Endothelial cell of umbilical vein (primary cell): Measurements from ENCODE around the gene ATP1A4. TPM values are rescaled to one million over a fixed set of nuclear protein-coding genes. Genes with fewer than 3 reads are reported as not detected.

ENCODE experiments used
- BruUV-seq: library from RNA; stranded (reverse); fragments of 400-500 nt; replicated peaks from 2 replicates; lab custom pipeline; 2021; lab: Mats Ljungman, UMichigan
- CTCF ChIA-PET: fragments of 300-600, 350-600 bp; sonication (Branson Sonifier 250); formaldehyde crosslinking; loops from one replicate; lab custom pipeline; 2021; ENCODE audit warnings: antibody characterized with exemption, inconsistent platforms; lab: Charles Lee
- POLR2A ChIA-PET: fragments of 300-600, 350-600 bp; sonication (Branson Sonifier 250); formaldehyde crosslinking; loops from one replicate; lab custom pipeline; 2021; ENCODE audit warnings: antibody characterized with exemption, inconsistent platforms; lab: Charles Lee
- DNase-seq: peaks from one replicate; pipeline ENCODE4 v3.0.0-alpha.2; 2011; ENCODE audit warnings: low read depth, low spot score
- FAIRE-seq: peaks from 2 replicates; lab custom pipeline; 2011; peaks lifted over from hg19 to GRCh38; lab: Jason Lieb, UNC
- H2AFZ ChIP-seq: 2 replicates; pipeline ENCODE4 v1.6.0; 2012; ENCODE audit warnings: low read depth, low read length, control low read depth, inconsistent platforms
- H3K27ac ChIP-seq: 2 replicates; pipeline ENCODE4 v1.5.1; 2011; ENCODE audit warnings: low read depth, mild to moderate bottlenecking, control low read depth, low read length, moderate library complexity; ENCODE audit not compliant: insufficient read depth
- H3K27me3 ChIP-seq, 2 experiments: 2 replicates each; pipeline versions ENCODE4 v1.6.0 to v1.6.1; 2011; ENCODE audit warnings: low read length in 2 of 2, mixed read lengths in 1 of 2; ENCODE audit not compliant: control insufficient read depth in 2 of 2, insufficient read depth in 2 of 2
- H3K36me3 ChIP-seq, 2 experiments: 2 replicates in 1 of 2; 3 replicates in 1 of 2; pipeline ENCODE4 v1.5.1; 2011; ENCODE audit warnings: low read length in 2 of 2, mild to moderate bottlenecking in 1 of 2, moderate library complexity in 1 of 2; ENCODE audit not compliant: control insufficient read depth in 2 of 2, insufficient read depth in 2 of 2; ENCODE audit errors: extremely low read depth in 1 of 2
- H3K4me1 ChIP-seq: 3 replicates; pipeline ENCODE4 v1.5.1; 2011; ENCODE audit warnings: mild to moderate bottlenecking, low read length; ENCODE audit not compliant: control insufficient read depth, insufficient read depth; ENCODE audit errors: extremely low read depth
- H3K4me2 ChIP-seq: 2 replicates; pipeline ENCODE4 v1.6.1; 2011; ENCODE audit warnings: low read length, control low read depth, mixed read lengths; ENCODE audit not compliant: insufficient read depth
- H3K4me3 ChIP-seq, 3 experiments: fragments of 200-600 bp in 1 of 3; sonication (generic), shearing (Covaris generic) in 1 of 3; replicated peaks in 1 of 3; 2 replicates each; pipeline ENCODE4 v1.5.1; 2011 to 2016; ENCODE audit warnings: control low read depth in 3 of 3, low read length in 3 of 3, mild to moderate bottlenecking in 2 of 3, inconsistent platforms in 1 of 3, low read depth in 1 of 3, moderate library complexity in 1 of 3; ENCODE audit not compliant: insufficient read depth in 1 of 3
- H3K79me2 ChIP-seq: 2 replicates; pipeline ENCODE4 v1.6.0; 2012; ENCODE audit warnings: low read length, inconsistent platforms; ENCODE audit not compliant: control insufficient read depth, insufficient read depth
- H3K9ac ChIP-seq: replicated peaks from 2 replicates; pipeline ENCODE3; 2011; ENCODE audit warnings: low read length, control low read depth; ENCODE audit not compliant: insufficient read depth; ENCODE audit errors: extremely low read depth
- H3K9me1 ChIP-seq: replicated peaks from 3 replicates; pipeline ENCODE4 v1.6.0; 2011; ENCODE audit warnings: mild to moderate bottlenecking, low read length; ENCODE audit not compliant: control insufficient read depth, insufficient read depth; ENCODE audit errors: extremely low read depth
- H3K9me3 ChIP-seq: replicated peaks from 2 replicates; pipeline ENCODE4 v1.5.1; 2012; ENCODE audit warnings: low read length, inconsistent platforms; ENCODE audit not compliant: control insufficient read depth, insufficient read depth
- H4K20me1 ChIP-seq: replicated peaks from 2 replicates; pipeline ENCODE3; 2011; ENCODE audit warnings: mild to moderate bottlenecking, low read length; ENCODE audit not compliant: control insufficient read depth, insufficient read depth; ENCODE audit errors: extremely low read depth
- CTCF ChIP-seq, 2 donors: IDR thresholded peaks; 1 replicate in 1 of 2; 2 replicates in 1 of 2; pipeline ENCODE4 v1.5.1; 2011; ENCODE audit warnings: low read length in 2 of 2, mild to moderate bottlenecking in 2 of 2, moderate library complexity in 2 of 2, control low read depth in 1 of 2, inconsistent platforms in 1 of 2, low read depth in 1 of 2; ENCODE audit not compliant: insufficient read depth in 1 of 2; ENCODE audit errors: extremely low read depth in 1 of 2
- EZH2 ChIP-seq: IDR thresholded peaks from 2 replicates; pipeline ENCODE4 v1.6.1; 2012; ENCODE audit warnings: borderline replicate concordance, low read depth, mild to moderate bottlenecking, moderate library complexity, low read length, inconsistent platforms; ENCODE audit not compliant: severe bottlenecking
- FOS ChIP-seq: IDR thresholded peaks from 2 replicates; pipeline ENCODE4 v1.6.1; 2011; ENCODE audit warnings: mild to moderate bottlenecking, low read length, moderate library complexity, borderline replicate concordance; ENCODE audit not compliant: insufficient read depth
- GATA2 ChIP-seq: IDR thresholded peaks from 2 replicates; pipeline ENCODE4 v1.7.0; 2011; ENCODE audit warnings: low read depth, mild to moderate bottlenecking, moderate library complexity, mixed read lengths, low read length; ENCODE audit not compliant: insufficient read length, insufficient read depth
- JUN ChIP-seq: IDR thresholded peaks from 2 replicates; pipeline ENCODE4 v1.6.1; 2011; ENCODE audit warnings: borderline replicate concordance, low read depth; ENCODE audit not compliant: insufficient read length, insufficient read depth
- MAX ChIP-seq: IDR thresholded peaks from 2 replicates; pipeline ENCODE4 v1.6.1; 2011; ENCODE audit not compliant: insufficient read depth, insufficient read length
- MYC ChIP-seq: IDR thresholded peaks from one replicate; pipeline ENCODE4 v1.6.1; 2011; ENCODE audit warnings: mild to moderate bottlenecking, low read depth, low read length
- POLR2A ChIP-seq: IDR thresholded peaks from 2 replicates; pipeline ENCODE4 v1.6.1; 2012; ENCODE audit warnings: low read depth, mild to moderate bottlenecking, control low read depth, low read length
- POLR2AphosphoS5 ChIP-seq: IDR thresholded peaks from 2 replicates; pipeline ENCODE4 v1.6.1; 2012; ENCODE audit warnings: low read depth, mild to moderate bottlenecking, control low read depth, low read length, moderate library complexity; ENCODE audit not compliant: insufficient read depth
- dilution Hi-C: fragments of 300-500 bp; cut with MboI; formaldehyde crosslinking; loops from one replicate; pipeline ENCODE4 v1.15.0; 2019; ENCODE audit warnings: low sequenced_read_pairs; ENCODE audit not compliant: extremely low pct_ligation_motif_present
- intact Hi-C: fragments of 100-400 bp; cut with micrococcal nuclease; formaldehyde crosslinking; loops from one replicate; pipeline ENCODE4 v1.10.0; 2022
- polyA plus RNA-seq, 4 experiments: library from polyadenylated mRNA; depleted of rRNA in 3 of 4; stranded (reverse) in 3 of 4; unstranded in 1 of 4; fragments of >200 nt; gene quantifications; 2 replicates each; pipeline versions ENCODE4 v1.2.1 to v1.2.3, GENCODE V29; 2011 to 2012; ENCODE audit warnings: missing spikeins in 1 of 4
- total RNA-seq: library from RNA; stranded (reverse); gene quantifications from 2 replicates; pipeline ENCODE4 v1.2.3, GENCODE V29; 2021

ATP1A4 gene
- total and polyA plus RNA-seq, 2 donors (not counting 3 experiments of a cell fraction or from before 2014, with no cell fraction given): not detected

- no peak overlapping the region for H3K4me2 ChIP-seq
- no peak overlapping the region for H3K27ac ChIP-seq
- H3K9ac ChIP-seq: no peak overlapping the region
- no peaks in the 10 kb centered on the region for H3K36me3 ChIP-seq
- intact Hi-C loops (no loop called here), dilution Hi-C loops (no loop called here)
- H3K4me3 ChIP-seq: no peak overlapping the region
- H3K79me2 ChIP-seq: no peaks in the 10 kb centered on the region
- no peak overlapping the region for H2AFZ ChIP-seq
- DNase-seq (no peak), FAIRE-seq (no peak)
- TF ChIP-seq POLR2A: no peak
- TF ChIP-seq GATA2: no peak
- no peak for TF ChIP-seq EZH2
- no peak for TF ChIP-seq MAX
- no peak for TF ChIP-seq JUN
- TF ChIP-seq MYC: no peak
- no peak for TF ChIP-seq CTCF (IDR thresholded peaks at IDR 0.05; ENCODE audit: extremely low read depth in 1 of 2, insufficient read depth in 1 of 2, low read depth in 1 of 2, low read length in 2 of 2)
- no peak for TF ChIP-seq POLR2AphosphoS5
- TF ChIP-seq FOS: no peak
- BruUV-seq: no TSS peak
- no peaks in the 10 kb centered on the region for H4K20me1 ChIP-seq
- H3K4me1 ChIP-seq: no peaks in the 10 kb centered on the region
- CTCF ChIA-PET: no interaction called here
- H3K27me3 ChIP-seq: peaks cover 2 to 4% of the 10 kb centered on the region in 2 experiments
- POLR2A ChIA-PET: no interaction called here
- H3K9me3 ChIP-seq: no peaks in the 10 kb centered on the region
- no peaks in the 10 kb centered on the region for H3K9me1 ChIP-seq
Observed at GRCh38 chr1:160144921-160145320, 6.5 kb upstream of the ATP1A4 start.
